Loucy (cell line): ENCODE results near the gene STMND1.

Experiments
- EZH2phosphoT487 ChIP-seq: fragments of 200-600 bp; IDR thresholded peaks from 2 replicates; pipeline ENCODE4 v1.6.1; 2018; ENCODE audit warnings: antibody characterized with exemption, mild to moderate bottlenecking, moderate library complexity, borderline replicate concordance
- TF ChIP-seq, protein P1 (sequence below): fragments of 200-600 bp; sonication (generic); conservative IDR thresholded peaks from 2 replicates; pipeline ENCODE4 v1.5.1; 2014; ENCODE audit warnings: mild to moderate bottlenecking, antibody characterized with exemption, low read length

GRCh38 chr6:17097982-17098381, 3.9 kb upstream of the STMND1 start:
- TF ChIP-seq, protein P1, sequence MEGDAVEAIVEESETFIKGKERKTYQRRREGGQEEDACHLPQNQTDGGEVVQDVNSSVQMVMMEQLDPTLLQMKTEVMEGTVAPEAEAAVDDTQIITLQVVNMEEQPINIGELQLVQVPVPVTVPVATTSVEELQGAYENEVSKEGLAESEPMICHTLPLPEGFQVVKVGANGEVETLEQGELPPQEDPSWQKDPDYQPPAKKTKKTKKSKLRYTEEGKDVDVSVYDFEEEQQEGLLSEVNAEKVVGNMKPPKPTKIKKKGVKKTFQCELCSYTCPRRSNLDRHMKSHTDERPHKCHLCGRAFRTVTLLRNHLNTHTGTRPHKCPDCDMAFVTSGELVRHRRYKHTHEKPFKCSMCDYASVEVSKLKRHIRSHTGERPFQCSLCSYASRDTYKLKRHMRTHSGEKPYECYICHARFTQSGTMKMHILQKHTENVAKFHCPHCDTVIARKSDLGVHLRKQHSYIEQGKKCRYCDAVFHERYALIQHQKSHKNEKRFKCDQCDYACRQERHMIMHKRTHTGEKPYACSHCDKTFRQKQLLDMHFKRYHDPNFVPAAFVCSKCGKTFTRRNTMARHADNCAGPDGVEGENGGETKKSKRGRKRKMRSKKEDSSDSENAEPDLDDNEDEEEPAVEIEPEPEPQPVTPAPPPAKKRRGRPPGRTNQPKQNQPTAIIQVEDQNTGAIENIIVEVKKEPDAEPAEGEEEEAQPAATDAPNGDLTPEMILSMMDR: no peak
- TF ChIP-seq EZH2phosphoT487: no peak
